Osteoblast (primary cell): ENCODE measurements around the gene C20orf144. TPM values are rescaled to one million over a fixed set of nuclear protein-coding genes. Genes with fewer than 3 reads are reported as not detected.

ENCODE experiments used
- DNase-seq: peaks from one replicate; pipeline ENCODE4 v3.0.0; 2011; ENCODE audit warnings: low spot score, mixed read lengths; ENCODE audit not compliant: insufficient read length; ENCODE audit errors: missing footprints
- H2AFZ ChIP-seq: 2 replicates; pipeline ENCODE4 v1.6.0; 2011; ENCODE audit warnings: mild to moderate bottlenecking, low read length
- H3K27ac ChIP-seq: 2 replicates; pipeline ENCODE4 v1.5.1; 2011; ENCODE audit warnings: mild to moderate bottlenecking, low read depth, low read length, moderate library complexity
- H3K27me3 ChIP-seq: 2 replicates; pipeline ENCODE4 v1.6.0; 2012; ENCODE audit warnings: mild to moderate bottlenecking, control low read depth, inconsistent platforms, low read length, moderate library complexity; ENCODE audit not compliant: insufficient read depth
- H3K36me3 ChIP-seq: 2 replicates; pipeline ENCODE4 v1.5.1; 2011; ENCODE audit warnings: mild to moderate bottlenecking, low read length, control low read depth, moderate library complexity; ENCODE audit not compliant: insufficient read depth
- H3K4me1 ChIP-seq: 2 replicates; pipeline ENCODE4 v1.5.1; 2011; ENCODE audit warnings: mild to moderate bottlenecking, low read length, control low read depth, moderate library complexity; ENCODE audit not compliant: insufficient read depth
- H3K4me2 ChIP-seq: 2 replicates; pipeline ENCODE4 v1.6.0; 2011; ENCODE audit warnings: mild to moderate bottlenecking, low read length; ENCODE audit not compliant: insufficient read depth
- H3K4me3 ChIP-seq: fragments of 200-600 bp; sonication (generic); 3 replicates; pipeline ENCODE4 v1.5.1; 2012; ENCODE audit warnings: mild to moderate bottlenecking, low read length, inconsistent platforms; ENCODE audit not compliant: insufficient read depth
- H3K79me2 ChIP-seq: 2 replicates; pipeline ENCODE4 v1.6.0; 2012; ENCODE audit warnings: mild to moderate bottlenecking, low read length, control low read depth, inconsistent platforms; ENCODE audit not compliant: insufficient read depth
- H3K9me3 ChIP-seq: 2 replicates; pipeline ENCODE4 v1.5.1; 2011; ENCODE audit warnings: low read depth, low read length, control low read depth
- H4K20me1 ChIP-seq: 2 replicates; pipeline ENCODE4 v1.6.0; 2012; ENCODE audit warnings: mild to moderate bottlenecking, low read length, control low read depth; ENCODE audit not compliant: insufficient read depth
- CTCF ChIP-seq: IDR thresholded peaks from 2 replicates; pipeline ENCODE4 v1.5.1; 2011; ENCODE audit warnings: mild to moderate bottlenecking, low read depth, low read length, moderate library complexity; ENCODE audit errors: extremely low read depth
- total RNA-seq: library from RNA; depleted of rRNA; stranded (reverse); fragments of >200 nt; gene quantifications from 2 replicates; pipeline ENCODE4 v1.2.3, GENCODE V29; 2012

The C20orf144 gene
- total RNA-seq, 1 donor: under 0.01 TPM

- H3K9me3 ChIP-seq: no peaks in the 10 kb centered on the region
- peaks cover 3% of the 10 kb centered on the region for H4K20me1 ChIP-seq
- H3K4me3 ChIP-seq: peak overlapping the region; percentile 66
- H3K27me3 ChIP-seq: no peaks in the 10 kb centered on the region
- peaks cover 33% of the 10 kb centered on the region for H3K4me1 ChIP-seq
- no peak overlapping the region for H3K27ac ChIP-seq
- peaks cover 14% of the 10 kb centered on the region for H3K79me2 ChIP-seq
- no peaks in the 10 kb centered on the region for H3K36me3 ChIP-seq
- H3K4me2 ChIP-seq: peak overlapping the region; percentile 79
- no peak for TF ChIP-seq CTCF
- peak overlapping the region; percentile 80 for H2AFZ ChIP-seq
- DNase-seq: no peak
These were observed 24.8 kb downstream of the C20orf144 start for GRCh38 chr20:33686984-33687366.

GRCh38 chr20:33687370-33687915 lies 25.3 kb downstream of the C20orf144 start:
- peak overlapping the region; percentile 53 for H3K27ac ChIP-seq
- peak overlapping the region; percentile 68 for H2AFZ ChIP-seq
- no peaks in the 10 kb centered on the region for H3K36me3 ChIP-seq
- H3K4me1 ChIP-seq: peaks cover 33% of the 10 kb centered on the region
- TF ChIP-seq CTCF: no peak
- no peaks in the 10 kb centered on the region for H4K20me1 ChIP-seq
- H3K9me3 ChIP-seq: no peaks in the 10 kb centered on the region
- H3K79me2 ChIP-seq: peaks cover 14% of the 10 kb centered on the region
- DNase-seq: peak; percentile 75
- no peak overlapping the region for H3K4me3 ChIP-seq
- no peaks in the 10 kb centered on the region for H3K27me3 ChIP-seq
- no peak overlapping the region for H3K4me2 ChIP-seq

- Histone ChIP-seq H3K4me1 (peaks cover 33% of the 10 kb centered on the region), H3K27me3 (no peaks in the 10 kb centered on the region), H3K79me2 (peaks cover 14% of the 10 kb centered on the region), H3K27ac (peak overlapping the region; percentile 53), H3K9me3 (no peaks in the 10 kb centered on the region), H3K4me2 (no peak overlapping the region), H3K36me3 (no peaks in the 10 kb centered on the region), H3K4me3 (no peak overlapping the region), H2AFZ (no peak overlapping the region), H4K20me1 (no peaks in the 10 kb centered on the region)
- peak; percentile 58 for DNase-seq
- TF ChIP-seq CTCF: no peak
These were observed 26.1 kb downstream of the C20orf144 start for GRCh38 chr20:33687993-33688937.

GRCh38 chr20:33688938-33689424 lies 26.9 kb downstream of the C20orf144 start:
- Histone ChIP-seq H3K9me3 (no peaks in the 10 kb centered on the region), H2AFZ (no peak overlapping the region), H3K36me3 (no peaks in the 10 kb centered on the region)

More at GRCh38 chr20:33688938-33689424, 26.9 kb downstream of the C20orf144 start:
- Histone ChIP-seq H3K27ac (no peak overlapping the region), H4K20me1 (no peaks in the 10 kb centered on the region), H3K4me1 (peaks cover 33% of the 10 kb centered on the region), H3K27me3 (no peaks in the 10 kb centered on the region), H3K4me3 (no peak overlapping the region), H3K4me2 (no peak overlapping the region), H3K79me2 (peaks cover 12% of the 10 kb centered on the region)
- no peak for TF ChIP-seq CTCF
- peak; percentile 53 for DNase-seq
